Activated CD8-positive, alpha-beta memory T cell treated with anti-CD3 and anti-CD28 coated beads for 36 hours (primary cell): ENCODE measurements around the gene ADD2. TPM values are rescaled to one million over a fixed set of nuclear protein-coding genes. Genes with fewer than 3 reads are reported as not detected.

ENCODE experiments used
- CTCF ChIA-PET: fragments of 350-600 bp; sonication (Branson Sonifier 250); formaldehyde crosslinking; loops from one replicate; lab custom pipeline; 2021; ENCODE audit warnings: antibody characterized with exemption; lab: Charles Lee
- POLR2A ChIA-PET: fragments of 350-600 bp; sonication (Branson Sonifier 250); formaldehyde crosslinking; loops from one replicate; lab custom pipeline; 2021; ENCODE audit warnings: antibody characterized with exemption; lab: Charles Lee
- total RNA-seq, 2 experiments: library from RNA; stranded (reverse); gene quantifications; one replicate each; pipeline ENCODE4 v1.2.3, GENCODE V29; 2021

ADD2 gene
- total RNA-seq, 2 experiments from 2014 or later, result 2.0 to 2.8 TPM

DNA sequence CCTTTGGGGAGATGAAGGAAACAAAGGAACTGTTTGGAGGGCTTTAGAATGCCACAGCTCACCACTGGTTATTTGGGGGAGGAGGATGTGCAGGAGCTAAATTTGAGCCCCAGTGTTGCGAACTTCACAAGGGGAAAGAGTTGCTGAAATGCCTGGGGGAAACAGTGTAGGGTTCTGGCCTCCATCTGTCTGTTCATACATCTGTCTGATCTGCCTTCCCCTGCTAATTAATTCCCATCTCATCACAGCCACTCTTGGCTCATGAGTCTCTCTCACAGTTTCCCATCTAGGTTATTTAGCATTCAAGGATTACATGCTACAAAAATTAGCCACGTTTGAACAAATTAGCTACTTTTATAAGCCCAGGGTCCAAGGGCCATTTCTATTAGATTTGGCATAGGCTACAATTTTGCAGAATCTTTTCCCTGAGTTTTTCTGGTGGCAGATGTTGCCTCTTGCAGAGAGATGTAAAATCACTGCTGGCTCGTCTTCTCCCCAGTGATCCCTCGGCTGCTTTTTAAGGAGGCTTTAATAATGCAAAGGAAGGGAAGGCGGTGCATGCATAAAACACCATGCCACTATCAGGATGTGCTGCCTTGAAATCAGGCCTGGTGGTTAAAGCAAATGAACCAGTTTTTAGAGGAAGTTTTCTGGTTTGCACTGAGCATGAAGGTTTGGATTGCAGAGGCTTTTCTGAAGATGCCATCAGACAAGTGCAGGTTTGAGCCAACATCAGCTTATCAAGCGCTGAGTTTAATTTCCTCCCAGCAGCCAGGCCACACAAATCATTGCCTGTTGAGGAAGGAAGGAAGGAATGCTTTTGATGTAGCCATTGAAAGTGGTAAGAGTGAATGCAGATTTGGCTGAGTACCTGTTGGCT lies 35.0 kb downstream of the ADD2 start:
- POLR2A ChIA-PET, result no interaction called here
- CTCF ChIA-PET, result interaction anchor here (0.5 kb wide), 1 partner anchor 429 kb away, joined by 3 read pairs; no protein-coding TSS in a partner anchor

DNA sequence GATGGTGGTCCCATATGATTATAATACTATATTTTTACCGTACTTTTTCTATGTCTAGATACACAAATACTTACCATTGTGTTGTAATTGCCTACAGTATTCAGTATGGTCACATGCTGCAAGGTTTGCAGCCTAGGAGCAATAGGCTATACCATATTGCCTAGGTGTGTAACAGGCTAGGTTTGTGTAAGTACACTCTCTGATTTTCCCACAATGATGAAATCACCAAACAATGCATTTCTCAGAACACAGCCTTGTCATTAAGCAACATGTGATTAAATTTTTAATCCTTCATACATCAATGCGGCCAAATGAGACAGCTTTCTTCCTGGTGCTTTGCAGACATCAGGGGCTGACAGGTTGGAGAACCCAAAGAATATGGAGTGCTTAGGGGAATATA lies 37.3 kb downstream of the ADD2 start:
- POLR2A ChIA-PET, result no interaction called here
- CTCF ChIA-PET, result no interaction called here

DNA sequence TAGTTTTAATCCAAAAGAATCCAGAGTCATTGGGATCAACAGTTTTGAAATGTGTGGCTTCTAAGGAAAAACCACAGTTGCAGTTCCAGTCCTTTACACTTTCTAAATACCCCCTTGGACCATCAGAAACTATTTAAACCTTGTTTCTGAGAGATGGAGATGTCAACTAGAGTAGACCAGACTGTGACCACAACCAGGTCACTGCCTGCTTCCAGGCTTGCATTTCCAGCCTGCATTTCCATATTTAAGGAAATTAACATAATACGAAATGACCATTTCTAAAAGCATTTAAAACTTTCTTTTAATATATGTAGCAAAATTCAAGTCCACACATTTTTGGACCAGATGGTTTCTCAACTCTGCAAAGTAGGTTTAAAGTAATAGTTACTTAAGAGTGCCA lies 38.4 kb downstream of the ADD2 start:
- POLR2A ChIA-PET, result no interaction called here
- CTCF ChIA-PET, result no interaction called here

DNA sequence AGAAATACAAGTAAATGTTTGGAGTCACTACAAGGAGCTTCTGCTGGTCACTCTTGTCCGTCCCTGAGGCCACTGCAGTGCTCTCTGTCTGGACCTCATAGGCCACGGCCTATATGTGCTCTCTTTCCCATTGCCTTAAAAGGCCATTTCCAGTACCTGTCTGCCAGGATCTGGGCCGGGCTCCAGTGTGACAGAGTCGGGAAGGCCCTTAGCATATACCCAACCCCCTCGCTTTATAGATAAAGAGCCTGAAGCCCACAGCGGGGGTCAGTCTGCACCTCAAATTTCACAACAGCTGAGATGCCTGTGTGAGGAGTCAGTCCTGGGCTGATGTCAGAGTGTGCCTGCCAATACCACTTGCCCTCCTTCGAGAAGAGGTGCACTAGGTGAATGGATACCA lies 39.9 kb downstream of the ADD2 start:
- ChIA-PET CTCF (no interaction called here), POLR2A (no interaction called here)

DNA sequence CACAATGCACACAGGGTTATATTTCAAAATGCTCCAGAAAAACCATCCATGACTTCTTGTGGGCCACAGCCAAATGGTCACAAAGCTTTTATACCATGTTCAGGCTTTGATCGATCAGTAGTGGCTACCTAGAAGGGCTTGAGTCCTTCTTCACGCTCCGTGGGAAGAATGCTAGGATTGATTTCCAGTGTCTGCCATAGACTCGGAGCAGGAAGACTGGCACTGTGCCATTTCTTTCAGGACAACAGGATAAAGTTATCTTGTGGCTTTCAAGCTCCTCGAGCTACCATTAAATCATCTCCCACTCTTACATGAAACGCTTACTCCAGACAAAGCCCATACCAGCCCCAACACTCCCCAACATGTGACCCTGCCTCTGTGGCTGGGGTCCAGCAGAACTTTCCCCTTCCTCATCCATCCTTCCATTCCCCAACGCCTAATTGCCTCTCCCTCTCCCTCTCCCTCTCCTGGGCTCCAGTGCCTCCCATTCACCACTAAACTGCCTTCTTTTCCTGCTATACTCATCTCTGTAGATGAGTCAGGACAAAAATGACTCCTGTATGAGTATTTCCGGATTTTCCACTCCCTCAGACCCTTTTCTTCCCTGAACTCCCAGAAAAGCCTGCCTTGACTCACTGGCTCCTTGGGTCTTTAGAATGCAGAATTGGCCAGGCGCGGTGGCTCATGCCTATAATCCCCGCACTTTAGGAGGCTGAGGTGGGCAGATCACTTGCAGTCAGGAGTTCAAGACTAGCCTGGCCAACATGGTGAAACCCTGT lies 40.9 kb downstream of the ADD2 start:
- POLR2A ChIA-PET, result no interaction called here
- CTCF ChIA-PET, result no interaction called here

DNA sequence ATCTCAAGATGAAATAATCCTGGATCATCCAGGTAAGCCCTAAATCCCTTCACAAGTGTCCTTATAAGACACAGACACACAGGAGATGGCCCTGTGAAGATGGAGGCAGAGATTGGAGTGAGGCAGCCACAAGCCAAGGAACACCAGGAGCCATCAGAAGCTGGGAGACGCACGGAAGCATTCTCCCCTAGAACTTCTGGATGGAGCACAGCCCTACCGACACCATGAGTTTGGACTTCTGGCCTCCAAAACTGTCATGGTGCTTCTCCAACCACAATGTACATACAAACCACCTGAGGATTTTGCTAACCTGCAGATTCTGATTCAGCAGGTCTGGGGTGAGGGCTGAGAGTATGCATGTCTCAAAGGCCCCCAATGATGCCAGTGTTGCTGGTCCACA lies 42.5 kb downstream of the ADD2 start:
- CTCF ChIA-PET, result interaction anchor here (0.7 kb wide), 1 partner anchor 204 kb away, joined by 4 read pairs; no protein-coding TSS in a partner anchor
- POLR2A ChIA-PET, result no interaction called here

DNA sequence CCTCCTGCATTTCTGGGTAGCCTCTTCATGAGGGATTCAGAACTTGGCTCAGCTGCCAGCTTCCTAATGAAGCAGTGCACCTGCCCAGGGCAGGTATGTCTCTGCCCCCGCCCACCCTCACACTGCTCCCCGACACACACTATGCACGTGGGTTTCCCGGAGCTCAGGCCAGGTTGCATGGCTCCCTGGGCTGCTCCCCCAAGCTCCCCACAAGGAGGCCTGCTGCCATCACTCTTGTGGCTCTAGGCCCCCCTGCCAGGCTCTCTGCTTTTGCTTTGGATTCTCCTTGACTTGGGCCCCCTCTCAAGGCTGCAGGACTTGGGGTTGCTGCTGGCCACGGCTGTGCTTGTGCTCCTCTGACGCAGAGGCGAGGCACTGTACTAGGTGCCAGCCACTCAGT lies 43.6 kb downstream of the ADD2 start:
- ChIA-PET POLR2A (no interaction called here), CTCF (no interaction called here)

DNA sequence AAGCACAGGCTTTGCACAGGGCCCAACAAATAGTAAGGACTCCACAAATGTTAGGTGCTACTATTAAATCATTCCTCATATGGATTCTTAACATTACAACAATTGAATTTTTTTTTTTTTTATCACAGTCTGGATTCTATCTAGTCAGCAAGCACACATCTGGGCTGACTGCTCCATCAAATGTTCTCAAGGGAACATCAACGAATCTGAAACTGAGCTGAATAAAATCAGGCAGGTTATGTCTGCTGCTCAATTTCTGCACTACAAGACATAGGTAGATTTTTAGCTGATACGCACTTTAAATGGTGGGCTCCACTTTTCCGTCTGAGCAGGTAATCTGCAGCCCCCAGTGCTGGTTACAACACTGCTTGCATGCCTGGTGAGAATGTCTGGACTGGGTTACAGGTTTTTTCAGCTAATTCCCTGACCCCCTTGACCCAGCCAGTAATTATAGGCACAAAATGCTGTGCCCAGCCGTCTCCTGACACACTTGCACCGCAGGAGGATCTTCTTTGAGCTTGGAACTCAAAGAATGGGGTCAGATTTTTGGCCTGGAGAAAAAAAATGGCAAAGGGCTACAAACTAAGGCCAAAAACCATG lies 44.6 kb downstream of the ADD2 start:
- CTCF ChIA-PET, result no interaction called here
- POLR2A ChIA-PET, result no interaction called here

DNA sequence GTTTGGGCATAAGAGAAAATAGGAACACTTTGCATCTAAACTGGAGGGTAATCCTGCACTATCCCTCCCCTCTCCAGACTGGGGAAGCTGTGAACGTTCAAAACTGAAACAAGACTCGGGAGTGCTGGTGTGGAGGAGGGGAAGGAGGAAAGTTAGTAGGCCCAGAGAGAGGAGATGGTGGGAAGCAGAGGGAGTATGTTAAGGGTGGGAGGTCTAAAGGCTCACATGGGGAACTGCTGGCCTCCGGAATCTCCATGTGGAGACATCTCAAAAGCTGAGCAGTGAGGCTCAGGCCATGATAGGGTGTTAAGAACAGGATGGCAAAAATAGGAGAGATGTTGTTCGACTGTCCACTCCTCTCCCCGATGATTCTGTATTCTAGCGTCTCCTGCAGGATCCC lies 47.9 kb downstream of the ADD2 start:
- ChIA-PET POLR2A (no interaction called here), CTCF (no interaction called here)

DNA sequence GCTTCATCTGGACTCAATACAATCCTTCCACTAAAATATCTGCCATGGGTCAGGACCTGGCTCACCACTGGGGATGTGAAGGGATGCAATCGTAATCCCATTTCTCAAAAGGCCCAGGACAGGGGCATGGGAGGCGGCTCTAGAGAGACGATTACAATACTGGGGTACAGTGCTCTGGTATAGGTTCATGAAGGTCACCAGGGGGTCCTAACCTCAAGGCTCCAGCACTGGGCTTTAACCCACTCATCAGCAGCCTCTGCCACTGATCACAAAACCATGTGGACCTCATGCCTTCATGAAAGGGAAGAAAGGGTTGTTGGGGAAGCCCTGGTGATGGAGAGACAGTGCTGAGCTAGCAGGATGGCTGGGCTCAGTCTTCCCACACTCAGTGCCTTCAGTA lies 48.8 kb downstream of the ADD2 start:
- CTCF ChIA-PET, result no interaction called here

DNA sequence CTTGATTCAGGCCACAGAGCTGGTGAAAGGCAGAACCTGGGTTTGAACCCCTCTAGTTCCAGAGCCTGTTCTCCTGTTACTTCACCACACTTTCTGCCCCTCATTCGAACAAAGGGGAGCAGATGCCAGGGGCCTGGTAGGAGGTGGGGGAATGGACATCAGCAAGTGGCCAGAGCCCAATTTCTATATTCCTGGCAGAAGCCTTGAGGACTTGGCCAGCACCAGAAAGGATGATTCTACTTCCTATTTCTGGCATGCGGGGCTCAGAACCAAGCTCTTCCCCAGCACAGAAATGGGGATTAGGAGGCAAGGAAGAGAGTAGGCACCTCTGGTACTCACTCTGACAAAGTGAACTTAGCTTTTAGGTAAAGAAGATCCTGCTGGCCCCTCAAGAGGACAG lies 49.3 kb downstream of the ADD2 start:
- CTCF ChIA-PET, result no interaction called here
- POLR2A ChIA-PET, result no interaction called here

More for the DNA sequence above, 48.8 kb downstream of the ADD2 start:
- POLR2A ChIA-PET, result no interaction called here

DNA sequence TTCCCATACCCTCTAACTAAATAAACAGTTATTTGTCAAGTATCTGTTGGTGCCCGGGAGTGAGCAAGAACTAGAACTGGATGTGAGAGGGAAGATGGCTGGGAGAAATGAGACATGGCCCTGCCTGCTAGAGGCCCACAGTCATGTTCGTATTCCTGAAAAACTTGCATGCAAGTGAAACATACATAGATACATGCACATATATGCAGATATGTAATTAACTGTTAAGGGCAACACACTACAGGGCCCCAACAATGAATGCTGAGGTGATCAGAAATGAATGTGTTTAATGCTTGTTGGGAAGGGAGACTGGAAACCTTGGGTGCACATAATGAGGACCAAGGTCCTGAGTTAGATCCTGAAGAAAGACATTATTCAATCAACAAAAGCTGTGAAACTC lies 49.8 kb downstream of the ADD2 start:
- POLR2A ChIA-PET, result no interaction called here
- CTCF ChIA-PET, result no interaction called here

DNA sequence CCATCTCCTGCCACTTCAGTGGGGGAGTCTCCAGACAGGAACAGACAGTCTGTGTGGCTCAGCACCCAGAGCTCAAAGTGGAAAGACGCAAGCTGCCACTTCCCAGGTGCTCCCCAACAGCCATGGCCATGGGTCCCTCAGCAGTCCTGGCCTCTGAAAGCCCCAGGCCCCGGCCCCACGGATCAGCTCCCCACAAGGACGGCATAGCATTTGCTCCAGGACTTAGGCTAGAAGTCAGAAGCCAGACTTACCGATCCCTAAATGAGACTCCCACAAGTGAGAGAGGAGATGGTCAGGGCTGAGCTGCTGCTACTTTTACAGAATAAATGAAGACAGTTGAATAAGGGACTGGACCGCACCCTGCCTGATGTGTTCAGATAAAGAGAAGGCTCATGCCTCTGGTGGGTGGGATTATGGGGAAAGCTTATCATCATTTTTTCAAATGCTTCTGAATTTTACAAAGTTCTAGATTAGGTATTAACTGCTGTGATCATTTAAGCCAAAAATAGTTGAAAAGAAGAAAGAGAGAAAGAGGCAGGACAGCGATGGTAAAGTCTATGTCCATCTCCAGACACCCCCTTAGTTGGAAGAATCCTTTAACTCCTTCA lies 50.5 kb downstream of the ADD2 start:
- CTCF ChIA-PET, result no interaction called here

DNA sequence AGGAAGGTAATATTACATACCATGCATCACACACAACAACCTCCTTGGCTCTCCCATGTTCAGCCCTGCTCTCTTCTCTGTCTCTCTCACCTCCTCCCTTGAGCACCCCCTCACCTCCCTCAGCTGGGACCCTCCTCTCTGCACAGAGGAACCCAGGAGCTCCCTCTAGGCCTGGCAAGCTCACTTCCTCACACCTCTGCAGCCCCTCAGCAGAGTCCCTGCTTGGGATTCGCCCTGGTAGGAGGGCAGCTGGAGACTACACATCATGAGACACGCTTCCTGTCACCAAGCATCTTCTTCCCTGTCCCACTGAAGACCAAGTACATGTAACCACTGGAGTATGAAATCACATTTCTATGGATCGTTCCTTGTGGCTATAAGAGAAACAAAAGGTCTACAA lies 51.0 kb downstream of the ADD2 start:
- CTCF ChIA-PET, result no interaction called here

More for the DNA sequence above, 50.5 kb downstream of the ADD2 start:
- POLR2A ChIA-PET, result interaction anchor here (0.5 kb wide), 1 partner anchor 348 kb away, joined by 3 read pairs; no protein-coding TSS in a partner anchor

DNA sequence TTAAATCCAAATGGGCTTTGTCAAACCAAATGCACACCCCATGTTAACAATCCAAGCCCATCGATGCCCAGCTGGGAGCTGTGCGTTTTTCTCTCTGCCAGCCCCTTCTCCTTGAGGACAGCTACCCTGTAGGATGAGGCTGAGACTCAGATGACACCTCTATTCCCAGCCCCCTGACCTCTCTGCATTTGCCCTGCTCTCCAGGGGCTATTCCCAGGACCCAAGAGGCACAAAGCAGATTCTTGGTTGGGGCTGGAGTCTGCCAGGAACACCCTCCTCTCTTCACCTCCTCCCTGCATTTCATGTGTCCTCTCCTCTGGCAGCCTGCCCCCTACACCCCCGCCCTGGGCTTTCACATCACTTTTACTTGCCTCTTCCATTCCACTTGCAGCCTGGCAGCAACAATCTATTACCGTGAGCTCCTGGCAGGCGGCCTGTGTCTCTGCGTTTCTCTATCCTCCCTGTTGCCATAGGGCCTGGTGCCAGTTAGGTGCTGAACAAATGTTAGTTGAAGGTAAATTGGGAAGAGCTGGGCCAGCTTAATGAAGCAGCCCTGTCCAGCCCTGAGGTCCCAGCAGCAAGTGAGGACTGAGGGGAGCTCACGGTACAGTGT lies 51.8 kb downstream of the ADD2 start:
- ChIA-PET CTCF (no interaction called here), POLR2A (no interaction called here)

More for the DNA sequence above, 51.0 kb downstream of the ADD2 start:
- POLR2A ChIA-PET, result no interaction called here

DNA sequence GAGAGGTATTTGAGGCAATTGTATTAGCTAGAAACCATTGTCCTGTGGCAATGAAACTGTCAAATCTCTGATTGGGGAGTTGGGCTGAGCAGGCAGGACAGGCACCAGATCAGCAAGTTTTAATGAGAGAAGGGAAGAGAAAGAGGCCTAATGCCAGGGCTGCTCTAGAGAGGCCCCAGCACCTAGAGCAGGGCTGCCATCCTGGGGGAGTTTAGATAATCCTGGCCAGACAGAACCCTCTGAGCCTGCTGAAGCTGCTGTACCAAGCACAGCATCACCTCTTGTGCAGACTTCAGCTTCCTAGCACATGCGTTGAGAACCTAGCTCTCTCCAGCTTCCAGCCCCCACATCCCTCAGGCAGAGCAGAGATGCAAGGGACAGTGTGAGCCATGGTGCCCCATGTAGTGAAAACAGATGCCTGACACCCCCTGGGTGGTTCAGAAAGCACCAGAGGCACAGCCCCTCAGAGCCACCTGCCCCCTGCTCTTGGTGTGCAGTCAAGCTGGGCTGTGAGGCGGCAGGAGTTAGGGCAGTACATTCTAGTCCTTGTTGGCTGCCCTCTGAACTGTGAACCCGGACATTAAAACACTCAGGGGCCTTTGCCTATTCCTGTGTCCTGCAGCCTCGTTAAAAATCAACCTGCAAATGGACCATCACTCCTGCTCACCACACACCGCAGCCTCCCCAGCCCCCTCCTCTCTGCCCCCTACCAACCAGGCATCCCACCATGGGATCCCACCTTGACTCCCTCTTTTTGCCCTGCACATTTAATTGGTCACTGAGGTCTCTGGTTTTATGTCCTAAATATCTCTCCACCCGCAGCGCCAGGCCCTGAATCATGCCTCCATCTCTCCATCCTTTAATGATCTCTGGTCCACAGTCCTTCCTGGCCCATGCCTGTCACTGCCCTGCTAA lies 52.7 kb downstream of the ADD2 start:
- POLR2A ChIA-PET, result no interaction called here
- CTCF ChIA-PET, result no interaction called here

DNA sequence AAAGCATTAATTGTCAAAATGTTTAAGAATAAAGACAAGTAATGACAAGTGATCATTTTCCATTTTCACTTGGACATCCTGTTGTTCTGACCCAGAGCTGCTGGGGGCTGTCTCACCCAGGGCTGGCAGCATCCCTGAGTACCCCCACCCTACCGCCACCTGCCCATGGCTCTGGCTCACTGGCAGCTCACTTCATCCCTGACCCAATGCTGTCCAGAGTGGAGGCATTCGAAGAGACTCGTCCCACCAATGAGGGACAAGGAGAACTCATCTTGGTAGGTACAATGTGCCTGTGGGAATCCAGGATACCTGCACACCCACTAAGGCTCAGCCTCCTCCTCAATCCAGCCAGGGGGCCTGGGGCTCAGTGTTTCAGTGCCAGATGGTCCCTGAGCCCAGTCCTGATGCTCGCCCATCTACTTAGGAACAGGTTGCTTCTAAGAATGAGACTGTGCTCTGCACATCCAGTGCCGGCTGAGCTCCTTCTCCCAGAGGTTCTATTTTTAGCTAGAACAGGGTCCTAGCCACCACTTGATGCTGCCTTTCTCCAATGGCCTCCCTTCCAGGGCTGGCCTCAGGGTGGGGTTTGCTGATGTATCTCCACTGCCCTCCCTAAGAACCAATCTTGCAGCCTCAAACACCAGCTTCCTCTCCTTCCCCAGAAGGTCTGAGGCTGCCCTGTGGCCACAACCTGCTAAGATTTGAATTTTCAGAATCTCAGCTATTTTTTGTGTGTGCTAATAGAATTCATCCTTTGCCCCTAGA lies 53.7 kb downstream of the ADD2 start:
- POLR2A ChIA-PET, result no interaction called here
- CTCF ChIA-PET, result no interaction called here

DNA sequence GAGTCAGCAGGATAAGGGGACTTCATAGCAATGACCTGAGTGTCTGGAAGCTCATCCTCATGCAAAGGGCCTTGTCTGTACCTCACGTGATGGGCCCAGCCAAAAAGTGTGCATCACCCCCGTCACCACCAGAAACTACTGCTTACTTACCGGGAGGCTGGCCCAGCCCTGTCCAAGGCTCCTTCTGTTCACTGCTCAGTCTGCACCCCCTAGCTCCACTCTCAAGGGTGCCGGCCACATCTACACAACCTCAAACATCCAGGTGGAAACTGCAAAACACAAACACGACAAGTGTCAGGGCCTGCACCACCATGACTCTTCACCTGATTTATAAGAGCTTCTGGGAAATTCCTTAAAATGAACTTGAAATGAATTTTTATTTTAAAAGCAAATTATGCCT lies 55.1 kb downstream of the ADD2 start:
- ChIA-PET CTCF (no interaction called here), POLR2A (no interaction called here)
